ENCODE results near the gene DENND5B.

GRCh38 chr12:31388713-31389112 is 202.2 kb downstream of the DENND5B start:
- TF ChIP-seq BHLHE40 (IDR thresholded peaks at IDR 0.05; ENCODE audit: borderline replicate concordance) (no peak), TARDBP (IDR thresholded peaks at IDR 0.05) (no peak), HDGF (IDR thresholded peaks at IDR 0.05; ENCODE audit: borderline replicate concordance) (no peak), PKNOX1 (IDR thresholded peaks at IDR 0.05) (no peak), FOXM1 (IDR thresholded peaks at IDR 0.05; ENCODE audit: borderline replicate concordance) (no peak), SP1 (IDR thresholded peaks at IDR 0.05) (no peak), FOXK2 (IDR thresholded peaks at IDR 0.05) (no peak), SUZ12 (IDR thresholded peaks at IDR 0.05) (no peak), NFRKB (IDR thresholded peaks at IDR 0.05) (no peak), FOXA1 (IDR thresholded peaks at IDR 0.05) (no peak), ARNT (IDR thresholded peaks at IDR 0.05) (no peak)

All from HEK293T (cell line).